A549 (cell line): Measurements from ENCODE around the gene GATAD1.

Experiments
- CHD2 ChIP-seq: fragments of 150-350 bp; IDR thresholded peaks from 2 replicates; pipeline ENCODE4 v1.6.1; 2014; ENCODE audit warnings: low read length; ENCODE audit not compliant: partially characterized antibody
- CTCF ChIP-seq: fragments of >200 bp; sonication (Bioruptor Twin); formaldehyde crosslinking; IDR thresholded peaks from 3 replicates; pipeline ENCODE4 v1.5.1; 2016
- EP300 ChIP-seq, 2 experiments: fragments of >200 bp; sonication (Bioruptor Twin); formaldehyde crosslinking; IDR thresholded peaks; 2 replicates in 1 of 2; 3 replicates in 1 of 2; pipeline ENCODE4 v1.6.1; 2016 to 2017
- MAFK ChIP-seq: fragments of 450-650 bp; IDR thresholded peaks from 2 replicates; pipeline ENCODE4 v1.6.1; 2014; ENCODE audit not compliant: partially characterized antibody
- MYC ChIP-seq: IDR thresholded peaks from 2 replicates; pipeline ENCODE4 v1.6.1; 2012; ENCODE audit warnings: mild to moderate bottlenecking, inconsistent platforms, low read length, improper control_type of control experiment, borderline replicate concordance
- NPAS2 ChIP-seq: fragments of 250-450 bp; sonication (Bioruptor Pico); IDR thresholded peaks from 2 replicates; pipeline ENCODE4 v1.8.0; 2022; ENCODE audit warnings: mild to moderate bottlenecking, moderate library complexity, borderline replicate concordance
- PBX3 ChIP-seq: IDR thresholded peaks from 2 replicates; pipeline ENCODE4 v1.6.1; 2012
- POLR2A ChIP-seq: IDR thresholded peaks from 2 replicates; pipeline ENCODE4 v1.6.1; 2012; ENCODE audit warnings: mild to moderate bottlenecking, low read length
- RAD21 ChIP-seq, 2 experiments: fragments of >200 bp in 1 of 2; sonication (Bioruptor Twin) in 1 of 2; formaldehyde crosslinking in 1 of 2; IDR thresholded peaks in 1 of 2; conservative IDR thresholded peaks in 1 of 2; 2 replicates in 1 of 2; 3 replicates in 1 of 2; pipeline ENCODE4 v1.6.1; 2012 to 2018; ENCODE audit warnings: inconsistent platforms in 1 of 2
- SMC3 ChIP-seq: fragments of >200 bp; sonication (Bioruptor Twin); formaldehyde crosslinking; IDR thresholded peaks from 3 replicates; pipeline ENCODE4 v1.6.1; 2018; ENCODE audit warnings: inconsistent platforms
- ZFP36 ChIP-seq: fragments of 450-650 bp; IDR thresholded peaks from 2 replicates; pipeline ENCODE4 v1.6.1; 2014; ENCODE audit warnings: borderline replicate concordance; ENCODE audit not compliant: partially characterized antibody

GRCh38 chr7:92478711-92479110 is 31.4 kb downstream of the GATAD1 start:
- TF ChIP-seq SMC3 = no peak
- no peak for TF ChIP-seq POLR2A
- no peak for TF ChIP-seq CTCF
- TF ChIP-seq MYC = no peak
- TF ChIP-seq NPAS2 = no peak
- no peak for TF ChIP-seq EP300 (IDR thresholded peaks at IDR 0.05)
- no peak for TF ChIP-seq PBX3
- no peak for TF ChIP-seq ZFP36
- no peak for TF ChIP-seq RAD21 (conservative IDR thresholded peaks at IDR 0.05 in 1 of 2, IDR thresholded peaks at IDR 0.05 in 1 of 2)
- no peak for TF ChIP-seq CHD2
- no peak for TF ChIP-seq MAFK
